GM21723 (cell line): Measurements from ENCODE around the gene USP53.
"Not testable (repeated sequence)": the region's sequence is repeated elsewhere in the genome, so short reads cannot be mapped to it uniquely, and the experiment has no call there.

ENCODE experiments used
- ATAC-seq: cut with Tn5 transposase; IDR thresholded peaks from one replicate; pipeline ENCODE4 v1.9.1; 2021; ENCODE audit warnings: mild to moderate bottlenecking, moderate library complexity; ENCODE audit not compliant: unreplicated experiment

USP53 gene

GRCh38 chr4:119310826-119311225 lies 98.3 kb downstream of the USP53 start:
- ATAC-seq, result no peak

DNA sequence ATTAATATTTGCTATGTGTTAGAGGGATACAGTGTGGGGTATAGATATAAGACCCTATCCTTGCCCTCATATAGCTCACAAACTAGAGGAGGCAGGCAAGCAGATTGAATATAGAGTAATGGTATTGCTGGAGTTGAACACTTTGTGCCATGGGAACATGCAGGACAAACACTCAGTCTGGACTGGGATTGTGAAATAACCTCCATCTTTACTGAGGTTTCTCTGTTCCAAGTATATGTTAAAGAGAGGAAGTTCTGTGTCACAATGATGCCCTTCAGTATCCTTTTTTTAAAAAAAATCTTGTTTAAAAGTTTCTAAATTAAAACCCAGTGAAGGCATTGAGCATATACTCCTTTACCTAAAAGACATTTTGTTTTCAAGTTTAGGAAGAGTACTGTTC lies 100.7 kb downstream of the USP53 start:
- no peak for ATAC-seq

DNA sequence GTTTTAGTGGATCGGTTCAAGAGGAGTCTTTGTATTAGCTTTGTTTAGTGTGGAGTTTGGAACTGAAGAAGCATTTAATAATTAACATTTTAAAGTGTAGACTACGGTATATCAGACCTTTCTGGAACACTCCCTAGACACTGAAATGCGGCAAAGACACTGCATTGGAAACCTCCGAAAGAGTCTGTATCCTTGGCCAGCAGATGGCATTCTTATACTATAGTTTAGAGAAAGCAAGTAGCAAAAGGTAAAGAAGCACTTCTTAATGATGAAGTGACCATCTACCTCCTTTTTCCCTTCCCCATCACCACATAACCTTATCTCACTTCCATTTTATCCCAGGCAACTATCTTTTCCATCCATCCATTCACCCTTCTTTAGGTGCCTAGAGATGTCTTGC lies 101.8 kb downstream of the USP53 start:
- ATAC-seq, result peak; percentile 89

DNA sequence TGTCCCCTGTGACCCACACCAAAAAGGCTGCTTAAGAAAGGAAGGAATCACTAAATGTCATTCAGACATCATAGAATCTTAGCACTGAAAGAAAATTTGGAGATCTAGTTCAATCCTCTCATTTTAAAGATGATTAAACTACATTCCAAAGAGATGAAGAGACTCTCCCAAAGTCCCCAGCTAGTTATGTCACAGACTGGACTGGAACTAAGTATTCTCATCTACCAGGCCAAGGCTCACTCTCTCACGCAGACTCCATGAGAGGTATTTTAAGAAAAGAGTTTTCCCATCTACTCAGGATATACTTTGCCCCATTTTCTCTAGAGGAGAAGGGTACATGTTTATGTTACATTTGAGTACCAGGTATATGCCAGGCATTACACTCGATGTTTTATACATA lies 102.5 kb downstream of the USP53 start:
- ATAC-seq, result no peak

DNA sequence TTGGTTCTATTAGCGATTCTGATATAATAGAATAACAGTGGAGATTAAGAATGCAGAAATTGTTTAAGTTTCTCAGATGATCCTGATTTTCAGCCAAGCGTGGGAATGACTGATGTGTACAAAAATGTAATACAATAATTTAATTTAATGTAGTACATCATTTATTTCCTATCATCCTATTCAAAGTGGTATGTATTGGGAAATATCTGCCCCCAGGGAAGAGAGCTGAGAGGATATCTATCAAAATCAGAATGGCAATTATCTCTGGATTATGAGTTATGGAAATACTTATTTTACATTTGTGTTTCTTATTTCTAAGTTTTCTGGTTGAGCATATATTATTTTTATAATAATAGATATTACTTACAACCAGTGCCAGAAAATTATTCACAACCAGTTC lies 105.5 kb downstream of the USP53 start:
- no peak for ATAC-seq

DNA sequence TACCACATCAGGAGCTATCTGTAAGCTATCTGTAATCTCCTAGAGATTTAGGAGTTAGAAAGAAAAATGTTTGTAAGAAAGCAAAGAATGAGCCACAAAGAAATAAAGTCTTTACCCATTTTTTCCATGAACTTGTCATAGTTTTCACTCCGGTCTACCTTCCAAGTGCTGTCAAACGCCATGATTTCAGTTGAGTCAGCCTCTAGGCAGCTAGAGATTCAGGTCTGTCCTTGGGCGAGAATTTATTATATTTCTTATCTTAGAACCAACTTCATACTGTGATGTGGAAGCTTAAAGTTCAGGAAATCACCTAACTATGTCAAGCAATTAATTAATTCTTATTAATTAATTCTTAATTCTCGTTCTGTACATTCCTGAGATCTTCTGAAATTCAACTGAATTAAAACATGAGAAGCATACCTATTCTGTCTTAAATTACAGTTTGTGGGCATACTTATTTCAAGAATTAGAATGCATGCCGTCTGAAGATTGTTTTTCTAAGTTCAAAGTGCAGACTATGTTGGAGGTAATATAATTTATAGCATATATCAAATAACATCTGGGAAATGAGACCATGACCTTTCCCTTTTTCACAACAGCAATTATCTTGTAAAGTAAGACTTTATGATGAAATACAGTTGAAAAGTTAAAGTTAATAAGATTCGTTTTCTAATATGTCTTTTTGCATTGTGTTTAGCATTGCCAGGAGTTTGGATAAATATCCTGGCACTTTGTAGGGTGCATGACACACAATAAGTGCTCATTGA lies 109.6 kb downstream of the USP53 start, which contains the start of gene FABP2:
TSS of gene FABP2 (minus strand) at position 218 of the 767 bp plus-strand sequence. CDS start at position 182, 36 bp downstream.
- no peak for ATAC-seq

DNA sequence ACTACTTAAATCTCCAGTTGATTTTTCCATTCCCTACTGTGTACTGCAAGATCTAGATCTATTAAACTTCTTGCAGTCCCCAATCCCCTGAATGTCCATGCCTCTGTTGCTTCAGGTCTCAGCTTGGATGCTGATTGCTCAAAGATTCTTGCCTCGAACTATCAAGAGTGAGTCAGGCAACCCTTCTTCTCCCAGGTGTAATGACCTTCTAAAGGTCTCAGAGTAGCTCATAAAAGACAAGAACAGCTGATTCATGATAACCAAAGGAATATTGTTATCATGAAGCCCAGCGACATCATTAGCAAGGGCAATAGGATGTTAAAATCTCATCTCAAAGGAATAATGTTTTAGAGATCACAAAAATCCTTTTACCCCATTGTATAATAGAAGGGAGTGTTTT lies 116.2 kb downstream of the USP53 start:
- ATAC-seq, result no peak

DNA sequence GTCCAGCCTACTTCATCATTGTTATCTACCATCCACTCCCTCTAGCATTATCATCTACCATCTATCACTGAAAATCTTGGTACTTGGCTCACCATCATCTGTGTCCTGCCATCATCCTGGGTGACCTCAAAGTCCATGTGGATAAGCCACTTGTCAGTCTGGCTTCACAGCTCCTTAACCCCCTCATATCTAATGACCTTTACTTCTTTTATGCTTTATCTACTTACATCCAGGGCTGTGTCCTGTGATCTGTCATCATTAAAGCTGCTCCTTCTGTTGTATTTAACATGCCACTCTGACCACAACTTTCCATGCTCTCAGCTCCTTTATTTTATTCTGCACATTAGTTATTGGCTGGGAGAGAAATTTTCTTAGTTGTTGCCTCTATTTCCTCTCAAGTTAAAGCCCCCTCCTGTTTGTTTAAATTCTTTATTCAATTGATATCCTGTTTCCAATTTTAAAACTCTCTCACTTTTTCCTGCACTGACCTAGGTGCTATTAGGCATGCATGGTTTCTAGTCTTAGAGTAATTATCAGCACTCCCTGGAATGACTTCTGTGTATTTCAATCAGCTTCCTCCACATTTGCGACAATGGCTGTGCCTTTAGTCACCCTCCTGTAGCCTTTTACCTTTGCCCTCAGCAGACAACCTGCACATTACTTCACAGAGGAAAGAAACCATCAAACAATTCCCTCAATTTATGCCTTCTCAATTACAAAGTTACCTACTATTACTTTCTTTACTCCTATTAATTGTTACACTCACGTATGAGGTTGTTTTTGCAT lies 117.5 kb downstream of the USP53 start:
- no peak for ATAC-seq

DNA sequence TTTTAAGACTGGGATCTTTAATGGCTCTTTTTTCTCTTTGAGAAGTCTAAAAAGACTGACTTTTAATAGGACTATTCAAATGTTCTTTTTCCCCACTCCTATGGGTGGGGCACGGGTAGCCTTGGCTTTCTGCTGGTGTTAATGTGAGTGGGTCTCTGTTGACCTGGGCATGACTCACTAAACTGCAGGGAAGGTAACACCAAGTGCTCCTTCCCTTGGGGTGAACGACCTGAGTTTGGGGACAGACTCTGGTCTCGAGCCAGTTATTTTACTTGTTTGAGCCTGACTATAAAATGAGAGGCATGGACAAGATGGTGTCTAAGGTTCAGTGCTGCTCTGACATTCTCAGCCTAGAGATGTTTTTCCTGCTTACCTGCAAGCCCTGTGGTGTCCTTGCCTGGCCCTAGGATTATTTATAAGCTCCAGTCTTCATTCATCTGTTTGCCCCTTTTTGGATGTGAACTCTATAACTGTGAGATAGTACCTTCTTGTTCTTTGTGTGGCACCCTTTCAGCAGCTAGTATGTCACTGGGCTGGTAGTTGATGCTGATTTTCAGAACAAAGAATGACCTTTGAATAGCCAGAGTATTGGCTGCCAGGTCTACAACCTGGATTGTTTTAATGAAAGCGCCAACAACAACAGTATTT lies 123.9 kb downstream of the USP53 start:
- ATAC-seq, result not testable (repeated sequence)

- no peak for ATAC-seq
Measured at GRCh38 chr4:119337010-119337409, 124.5 kb downstream of the USP53 start.

GRCh38 chr4:119339895-119340294 lies 127.4 kb downstream of the USP53 start:
- ATAC-seq, result not testable (repeated sequence)

- not testable (repeated sequence) for ATAC-seq
Measured at GRCh38 chr4:119343293-119343692, 130.8 kb downstream of the USP53 start.
